ENCODE data around the gene DHRS13.

Gene DHRS13, protein sequence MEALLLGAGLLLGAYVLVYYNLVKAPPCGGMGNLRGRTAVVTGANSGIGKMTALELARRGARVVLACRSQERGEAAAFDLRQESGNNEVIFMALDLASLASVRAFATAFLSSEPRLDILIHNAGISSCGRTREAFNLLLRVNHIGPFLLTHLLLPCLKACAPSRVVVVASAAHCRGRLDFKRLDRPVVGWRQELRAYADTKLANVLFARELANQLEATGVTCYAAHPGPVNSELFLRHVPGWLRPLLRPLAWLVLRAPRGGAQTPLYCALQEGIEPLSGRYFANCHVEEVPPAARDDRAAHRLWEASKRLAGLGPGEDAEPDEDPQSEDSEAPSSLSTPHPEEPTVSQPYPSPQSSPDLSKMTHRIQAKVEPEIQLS

DNA sequence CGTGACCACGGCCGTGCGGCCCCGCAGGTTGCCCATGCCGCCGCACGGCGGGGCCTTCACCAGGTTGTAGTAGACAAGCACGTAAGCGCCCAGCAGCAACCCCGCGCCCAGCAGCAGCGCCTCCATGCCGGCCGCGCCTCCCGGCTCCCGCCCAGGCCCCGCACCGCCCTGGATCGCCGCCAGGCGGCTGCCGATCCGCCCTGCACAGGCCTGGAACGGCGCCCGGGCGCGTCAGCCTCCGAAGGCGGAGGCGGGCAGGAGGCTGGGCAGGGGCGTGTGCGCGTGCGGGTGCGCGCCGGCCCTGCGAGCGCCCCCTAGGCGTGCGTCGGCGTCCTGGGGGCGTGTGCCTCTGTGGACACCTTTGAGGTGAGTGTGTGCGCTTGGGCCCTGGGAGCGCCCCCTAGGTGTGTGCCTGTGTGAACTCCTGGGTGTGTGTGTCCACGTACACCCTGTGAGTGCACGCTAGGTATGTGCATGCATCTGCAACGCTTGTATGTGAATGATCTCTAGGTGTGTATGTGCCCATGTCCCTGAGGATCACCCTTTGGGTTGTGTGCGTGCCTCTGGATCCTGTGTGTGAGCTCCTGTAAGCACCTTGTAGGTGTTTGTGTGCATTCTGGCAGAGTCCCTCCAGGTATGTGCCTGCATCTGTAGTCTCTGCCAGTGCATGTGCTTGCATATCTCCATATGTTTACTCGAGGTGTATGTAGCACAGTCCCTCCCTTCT is at the start of gene DHRS13:
TSS of gene DHRS13 (minus strand) at position 261 of the 727 bp plus-strand sequence. CDS start at position 126, 135 bp downstream.
- peak; percentile 80 for DNase-seq (ENCODE audit: low read depth)

DNA sequence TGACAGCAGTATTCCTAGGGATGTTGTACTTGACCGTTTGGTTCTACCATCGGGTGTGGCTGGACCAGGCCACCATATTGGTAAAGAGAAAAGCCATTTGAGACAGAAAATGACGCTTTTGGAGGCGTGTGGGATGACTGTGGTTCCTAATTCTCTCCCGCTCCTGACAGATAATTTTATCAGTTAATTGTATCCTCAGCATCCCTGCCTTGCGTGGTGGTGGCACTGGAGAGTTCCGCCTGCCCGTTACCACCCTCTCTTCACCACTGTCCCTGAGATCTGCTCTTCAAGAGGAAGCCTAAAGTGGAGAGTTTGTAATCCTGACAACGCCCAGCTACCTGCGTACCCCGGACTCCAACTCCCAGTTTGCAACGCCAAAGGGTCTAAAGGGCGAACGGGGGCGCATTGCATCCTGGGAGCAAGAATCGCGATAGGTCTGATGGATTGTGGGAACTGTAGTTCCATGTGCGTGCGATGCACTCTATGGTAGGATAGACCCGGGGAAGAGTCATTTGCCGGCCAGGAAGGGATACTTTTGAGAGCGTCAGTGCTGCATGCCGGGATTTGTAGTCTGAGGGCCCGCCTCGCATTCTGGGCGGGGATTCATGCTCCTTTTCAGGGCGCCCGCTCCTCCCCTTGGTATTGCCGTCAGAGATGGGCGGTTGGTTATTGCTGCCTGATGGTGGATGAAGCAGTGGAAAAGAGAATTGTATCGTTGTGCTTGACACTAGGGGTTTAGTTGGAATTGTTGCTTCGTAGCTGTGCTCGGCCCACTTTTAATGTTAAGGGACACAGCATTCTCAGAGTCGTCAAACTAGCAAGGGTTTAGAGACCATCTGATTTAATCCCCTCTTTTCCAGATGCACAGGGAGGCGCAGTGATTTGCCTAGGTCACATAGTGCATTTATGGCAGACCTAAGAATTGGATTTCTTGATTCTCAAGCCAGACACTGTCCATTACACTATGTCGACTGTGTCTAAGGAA is 49.4 kb upstream of the DHRS13 start:
- peak; percentile 99 for DNase-seq (ENCODE audit: low read depth)

DNA sequence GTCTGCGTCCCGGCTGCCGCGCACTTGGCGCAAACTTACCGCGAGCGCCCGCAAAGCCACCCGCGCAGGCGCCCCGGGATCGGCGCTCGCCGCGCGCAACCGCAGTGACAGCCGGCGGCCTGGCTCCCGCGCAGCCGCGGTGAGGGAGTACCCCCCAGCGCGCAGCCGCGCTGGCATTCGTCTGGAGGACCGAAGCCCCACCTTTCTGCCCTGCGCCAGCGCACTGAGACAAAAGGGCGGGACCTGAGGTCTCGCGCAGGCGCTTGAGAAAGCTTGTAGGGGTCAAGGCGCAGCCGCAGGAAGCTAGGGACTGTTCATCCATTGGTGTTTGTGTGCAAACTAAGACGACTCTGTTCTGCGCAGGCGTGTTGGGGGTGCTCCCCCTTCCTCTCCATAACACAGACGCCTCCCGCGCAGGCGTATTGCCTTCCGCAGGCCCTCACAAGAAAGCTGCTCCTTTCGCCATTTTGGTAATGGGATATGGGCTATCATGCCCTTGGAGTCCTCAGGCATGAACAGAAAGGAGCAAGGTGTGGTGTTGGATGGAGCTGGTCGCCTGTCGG is 48.6 kb upstream of the DHRS13 start, which contains the start of gene PHF12:
TSS of gene PHF12 (minus strand) at position 91 of the 563 bp plus-strand sequence. CDS start 558 bp downstream, outside the sequence.
- DNase-seq (ENCODE audit: low read depth), result peak; percentile 100

DNA sequence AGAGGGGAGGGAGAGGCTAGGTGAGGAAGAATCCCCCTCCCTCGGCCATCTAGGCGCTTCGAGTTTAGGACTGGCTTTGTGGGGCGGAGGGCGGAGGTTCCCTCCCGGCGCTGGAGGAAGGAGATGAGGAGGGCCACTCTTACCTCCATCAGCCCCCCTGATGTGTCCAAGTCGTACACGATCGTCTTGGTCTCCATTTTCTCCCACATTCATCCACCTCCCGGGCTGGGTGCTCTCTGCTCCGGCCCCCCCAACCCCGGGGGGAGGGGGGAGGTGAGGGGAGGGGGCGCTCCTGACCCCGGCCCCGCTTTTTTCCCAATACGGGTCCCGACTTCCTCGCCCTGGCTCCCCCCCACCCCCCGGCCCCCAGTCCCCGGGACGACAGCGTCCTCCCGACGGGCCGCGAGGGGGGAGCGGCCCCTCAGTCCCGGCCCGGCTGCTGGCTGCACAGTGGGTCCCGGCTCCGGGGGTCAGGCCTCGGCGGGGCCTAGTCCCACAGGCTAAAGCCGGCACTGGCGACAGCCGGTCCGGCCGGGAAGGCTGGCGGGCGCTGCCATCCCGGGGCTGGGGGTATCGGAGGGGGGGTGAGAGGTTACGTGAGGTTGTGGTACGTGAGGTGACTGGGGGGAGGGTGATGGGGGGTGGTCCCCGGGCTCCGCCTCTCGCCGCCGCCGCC is 48.0 kb upstream of the DHRS13 start:
- DNase-seq (ENCODE audit: low read depth), result no peak

DNA sequence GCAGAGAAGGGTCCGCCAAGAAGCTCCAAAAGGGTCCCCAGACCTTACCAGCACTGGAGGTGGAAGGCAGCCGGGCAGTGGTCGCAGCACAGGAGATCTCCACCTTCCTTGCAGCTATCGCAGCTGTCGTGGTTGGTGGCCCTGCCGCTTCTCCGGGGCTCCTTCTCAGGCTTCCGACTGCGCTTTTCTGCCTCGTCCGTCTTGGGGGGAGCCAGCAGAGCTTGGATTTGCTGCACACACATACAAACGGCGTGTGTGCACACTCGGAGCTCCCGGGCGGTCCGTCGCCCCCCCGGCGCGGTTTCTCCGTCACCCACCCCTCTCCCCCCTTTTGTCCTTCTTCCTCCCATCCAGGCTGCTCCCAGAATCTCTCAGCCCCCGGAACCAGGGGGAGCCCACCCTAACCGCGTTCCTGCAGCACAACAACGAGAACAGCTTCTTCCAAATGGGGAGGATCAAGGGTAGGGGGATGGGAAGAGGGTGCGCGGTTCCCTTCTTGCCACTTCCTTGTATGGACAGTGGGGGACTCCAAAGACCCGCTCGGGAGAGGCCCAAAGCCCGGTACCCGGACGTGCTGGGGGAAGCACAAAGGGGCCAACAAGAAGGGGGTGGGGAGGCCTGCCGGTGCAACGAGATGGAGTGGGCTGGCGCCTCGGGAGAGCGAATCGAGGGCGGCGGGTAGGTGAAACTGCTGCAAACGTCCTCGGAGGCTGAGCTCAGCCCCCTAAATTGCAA is 47.3 kb upstream of the DHRS13 start:
- DNase-seq (ENCODE audit: low read depth), result no peak

DNA sequence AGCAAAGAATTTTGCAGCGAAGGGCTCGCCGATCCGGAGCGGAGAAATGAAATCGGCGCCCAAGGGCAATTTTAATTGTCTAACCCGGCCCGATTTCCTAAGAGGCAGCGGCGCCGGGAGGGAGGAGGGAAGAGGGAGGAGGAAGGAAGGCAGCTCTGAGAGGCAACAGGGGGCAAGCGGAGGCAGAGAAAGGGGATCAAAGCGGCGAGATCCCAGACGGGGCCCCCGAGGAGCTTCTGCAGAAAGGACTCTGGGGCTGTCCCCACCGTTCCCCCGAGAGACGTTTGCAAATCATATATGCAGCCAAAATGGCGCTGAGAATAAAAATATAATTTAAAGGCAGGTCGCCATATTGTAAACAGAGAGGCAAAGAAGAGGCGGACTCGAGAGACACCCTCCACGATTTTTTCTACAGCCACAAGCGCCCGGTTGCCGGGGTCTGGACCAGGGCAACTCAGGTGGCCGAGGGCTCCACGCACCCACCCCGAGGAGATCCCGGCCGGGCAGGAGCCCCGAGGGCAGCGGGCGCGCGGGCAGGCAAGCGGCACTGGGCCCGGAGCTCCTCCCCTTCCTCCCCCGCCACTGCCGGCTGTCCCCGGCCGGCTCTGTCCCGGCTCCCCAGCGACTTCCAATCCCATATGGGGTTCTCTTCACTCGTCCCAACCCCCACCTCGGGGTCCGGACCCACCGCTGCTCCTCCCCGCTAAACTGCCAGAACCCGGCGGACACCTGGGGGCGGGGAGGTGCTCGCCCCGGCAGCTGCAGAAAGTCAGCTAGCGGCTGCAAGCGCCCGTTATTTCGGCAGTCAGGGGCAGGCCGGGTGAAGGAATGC is 46.5 kb upstream of the DHRS13 start:
- no peak for DNase-seq (ENCODE audit: low read depth)

DNA sequence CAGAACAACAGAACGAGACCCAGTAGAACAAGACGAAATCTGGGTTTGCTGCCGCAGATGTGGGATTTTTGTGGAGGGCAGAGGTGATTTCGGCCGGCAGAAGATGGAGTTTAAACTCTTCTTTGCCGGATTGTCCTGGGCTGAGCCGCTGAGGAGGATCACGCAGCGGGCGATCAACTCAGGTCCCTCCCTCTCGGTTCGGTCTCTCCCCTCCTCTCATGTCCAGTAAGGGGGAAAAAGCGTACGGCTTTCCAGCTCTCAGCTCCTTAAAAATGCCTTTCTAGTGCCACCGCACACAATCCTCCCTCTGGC is 46.0 kb upstream of the DHRS13 start:
- DNase-seq (ENCODE audit: low read depth), result no peak

DNA sequence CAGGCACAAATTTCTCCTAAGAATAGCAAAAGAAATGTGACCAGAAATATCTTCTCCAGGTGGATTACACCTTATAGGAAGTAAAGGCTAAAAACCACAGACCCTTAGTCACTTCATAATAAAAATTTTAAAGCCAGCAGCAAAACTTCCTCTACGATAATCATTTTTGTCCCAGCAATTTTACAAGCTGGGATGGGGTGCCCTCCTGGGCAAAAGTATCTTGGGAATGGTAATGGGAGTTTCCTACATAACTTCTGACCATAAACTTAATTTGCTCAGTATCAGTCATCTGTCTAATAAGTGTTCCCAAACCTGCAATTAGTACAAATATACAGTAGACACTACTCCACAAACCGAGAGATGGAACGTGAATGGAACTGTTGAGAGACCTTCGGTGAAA is 45.5 kb upstream of the DHRS13 start:
- no peak for DNase-seq (ENCODE audit: low read depth)

DNA sequence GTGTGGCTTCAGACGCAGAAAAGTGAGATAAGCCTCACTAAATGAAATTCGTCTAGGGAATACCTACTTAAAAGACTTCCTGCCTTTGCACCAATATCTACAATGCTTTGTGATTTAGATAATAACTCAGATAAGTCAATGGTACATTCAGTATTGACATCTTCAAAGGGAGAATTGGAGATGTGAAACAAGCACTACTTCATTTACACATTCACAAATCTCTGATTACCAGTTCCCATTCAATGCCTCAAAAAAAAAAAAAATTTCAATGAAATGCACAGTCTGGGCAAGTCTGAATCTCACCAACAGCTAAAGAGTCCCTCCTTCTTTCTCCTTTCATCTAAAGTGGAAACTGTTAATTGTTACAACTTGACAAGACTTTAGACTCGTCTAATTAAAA is 44.8 kb upstream of the DHRS13 start:
- no peak for DNase-seq (ENCODE audit: low read depth)

DNA sequence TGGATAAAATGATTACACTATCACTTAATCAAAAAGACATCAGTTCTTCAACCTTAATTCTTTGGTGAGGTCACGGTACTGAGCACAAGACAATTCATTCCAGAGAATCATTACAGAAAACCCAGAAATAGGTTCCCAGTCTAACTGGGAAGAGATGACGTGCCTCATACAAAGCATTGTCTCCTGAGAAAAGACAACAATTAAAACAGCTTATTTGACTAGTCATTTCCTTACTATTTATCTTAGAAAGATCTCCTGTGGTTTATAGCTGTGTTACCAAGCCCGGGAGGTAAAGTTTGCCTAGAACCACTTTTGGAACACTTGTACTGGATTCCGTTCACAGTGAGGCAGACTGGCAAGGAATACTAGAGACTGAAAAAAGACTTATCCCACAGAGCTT is 43.4 kb upstream of the DHRS13 start:
- DNase-seq (ENCODE audit: low read depth), result no peak

DNA sequence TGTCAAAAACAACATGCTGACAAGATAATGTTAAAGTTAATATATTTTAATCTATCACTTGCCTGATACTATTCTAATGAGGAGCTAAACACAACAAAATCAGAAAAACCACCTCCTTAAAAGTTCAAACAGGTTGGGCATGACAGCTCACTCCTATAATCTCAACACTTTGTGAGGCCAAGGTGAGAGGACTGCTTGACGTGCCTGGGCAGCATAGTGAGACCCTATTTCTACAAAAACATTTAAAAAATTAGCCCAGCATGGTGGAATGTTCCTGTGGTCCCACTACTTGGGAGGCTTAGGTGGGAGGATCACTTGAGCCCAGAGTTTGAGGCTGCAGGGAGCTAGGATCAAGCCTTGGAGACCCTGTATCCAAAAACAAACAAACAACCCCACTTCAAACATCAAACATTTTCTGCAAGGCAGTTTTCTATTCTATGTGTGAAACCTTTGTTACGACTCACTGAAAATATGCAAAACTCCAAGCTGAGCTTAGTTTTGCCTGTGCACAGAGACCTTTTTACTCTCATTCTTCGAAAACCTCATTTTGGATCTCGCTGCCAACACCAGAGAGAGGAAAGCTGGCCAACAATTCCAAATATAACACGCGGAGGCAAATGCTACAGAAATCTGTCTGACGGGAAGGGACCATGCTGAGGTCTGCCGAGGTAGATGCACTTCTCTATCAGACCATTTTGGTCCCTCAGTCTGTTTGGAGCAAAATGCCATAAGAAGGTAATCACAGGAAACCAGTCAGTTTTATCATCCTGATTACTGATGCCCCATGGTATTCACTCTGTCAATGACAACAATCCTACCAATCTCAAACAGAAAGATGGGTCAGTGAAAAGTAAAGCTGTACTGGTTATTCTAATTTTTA is 42.2 kb upstream of the DHRS13 start:
- no peak for DNase-seq (ENCODE audit: low read depth)

DNA sequence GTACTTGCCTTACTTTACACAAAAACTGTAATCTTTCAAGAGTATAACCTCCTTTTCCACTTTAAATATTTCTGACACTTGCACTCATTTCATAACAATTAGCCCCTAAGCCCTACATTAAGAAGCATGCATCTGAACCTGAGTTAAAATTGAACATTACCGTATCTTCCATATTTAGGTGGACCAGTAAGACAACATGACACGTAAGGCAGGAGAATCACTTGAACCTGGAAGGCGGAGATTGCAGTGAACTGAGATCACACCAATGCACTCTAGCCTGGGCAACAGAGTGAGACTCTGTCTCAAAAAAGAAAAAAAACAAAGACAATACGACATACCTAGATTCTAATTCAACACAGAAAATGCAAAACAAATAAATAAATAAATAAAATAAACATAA is 41.5 kb upstream of the DHRS13 start:
- no peak for DNase-seq (ENCODE audit: low read depth)

DNA sequence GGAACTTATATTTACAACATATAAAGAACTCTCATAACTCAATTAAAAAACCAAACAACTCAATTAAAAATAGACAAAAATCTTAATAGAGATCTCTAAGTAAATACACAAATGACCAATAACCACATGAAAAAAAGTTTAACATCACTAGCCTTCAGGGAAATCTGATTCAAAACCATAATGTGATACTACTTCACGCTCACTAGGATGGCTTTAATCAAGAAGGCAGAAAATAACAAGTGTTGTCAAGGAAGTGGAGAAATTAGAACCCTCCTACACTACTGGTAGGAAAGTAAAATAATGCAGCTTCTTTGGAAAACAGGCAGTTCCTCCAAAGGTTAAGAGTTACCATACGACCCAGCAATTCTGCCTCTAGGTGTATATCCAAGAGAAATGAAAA is 40.0 kb upstream of the DHRS13 start:
- DNase-seq (ENCODE audit: low read depth), result no peak

DNA sequence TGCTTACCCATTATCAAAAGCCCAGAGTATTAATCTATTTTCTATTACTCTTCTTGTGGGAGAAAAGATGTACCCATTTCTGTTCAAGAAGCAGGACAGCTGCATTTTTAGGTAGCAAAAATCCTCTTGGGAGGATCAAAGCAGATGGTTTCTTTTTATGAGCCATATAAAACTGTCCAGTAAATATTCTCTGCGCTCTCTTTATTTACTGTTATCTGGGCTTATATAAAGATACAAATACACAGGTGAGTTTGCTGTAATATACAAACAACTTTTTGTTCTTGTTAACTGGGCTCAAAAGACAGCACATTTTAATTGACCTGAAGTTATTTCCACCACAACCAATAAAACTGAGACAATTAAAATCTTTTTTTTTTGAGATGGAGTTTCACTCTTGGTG is 38.4 kb upstream of the DHRS13 start:
- no peak for DNase-seq (ENCODE audit: low read depth)

DNA sequence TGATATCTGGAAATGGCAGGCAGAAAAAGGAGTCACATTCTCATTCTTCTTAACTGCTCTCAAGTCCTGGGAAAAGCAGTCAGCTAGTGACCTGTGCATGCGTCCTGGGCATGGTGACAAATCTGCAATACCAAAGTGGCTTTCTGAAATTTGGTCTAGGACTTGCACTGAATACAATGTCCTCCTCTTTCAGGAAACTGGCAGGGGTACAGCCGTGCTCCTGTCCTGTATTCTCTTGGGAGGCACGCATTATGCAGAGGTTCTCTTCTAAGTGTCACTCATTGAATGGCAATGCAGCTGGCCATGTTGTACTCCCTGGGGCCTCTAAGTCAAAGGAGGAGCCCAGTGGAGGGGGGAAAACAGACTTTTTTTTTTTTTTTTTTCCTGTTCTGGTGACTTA is 37.8 kb upstream of the DHRS13 start:
- DNase-seq (ENCODE audit: low read depth), result no peak

DNA sequence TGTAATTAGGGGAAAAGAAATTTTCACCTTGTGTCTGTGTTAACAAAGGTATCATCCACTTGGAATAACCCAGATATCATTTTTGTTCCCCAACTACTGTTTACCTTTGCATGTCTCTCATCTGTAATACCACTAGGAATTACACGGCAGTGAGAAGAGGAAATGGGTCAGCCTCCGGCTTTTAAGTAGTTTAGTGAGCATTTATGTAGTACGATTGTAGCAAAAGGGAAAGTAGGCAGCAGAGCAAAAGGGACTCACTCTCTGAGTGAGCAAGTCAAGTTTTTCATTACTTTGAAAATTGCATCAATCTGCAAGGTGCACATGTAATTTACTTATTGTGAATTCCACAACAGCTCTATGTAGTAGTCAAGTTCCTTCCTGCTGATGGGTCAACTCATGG is 37.3 kb upstream of the DHRS13 start:
- DNase-seq (ENCODE audit: low read depth), result no peak

DNA sequence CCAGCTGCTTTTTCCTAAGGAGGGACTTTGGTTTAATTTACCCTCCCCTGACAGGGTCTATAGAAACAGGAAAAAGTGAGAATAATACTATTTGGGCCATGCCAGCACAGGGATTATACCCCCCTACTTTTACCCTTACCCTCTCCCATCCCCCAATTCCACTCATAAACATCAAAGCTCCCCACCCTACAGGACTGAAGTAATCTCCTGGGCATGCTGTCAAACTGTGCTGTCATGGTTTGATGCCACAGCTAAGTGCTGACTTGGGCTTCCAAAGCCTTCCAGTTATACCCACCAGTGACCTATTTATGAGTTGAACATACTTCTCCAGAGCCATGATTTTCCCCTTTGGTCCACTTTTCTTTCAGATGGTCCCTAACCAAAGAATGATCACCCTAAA is 35.7 kb upstream of the DHRS13 start:
- DNase-seq (ENCODE audit: low read depth), result no peak

DNA sequence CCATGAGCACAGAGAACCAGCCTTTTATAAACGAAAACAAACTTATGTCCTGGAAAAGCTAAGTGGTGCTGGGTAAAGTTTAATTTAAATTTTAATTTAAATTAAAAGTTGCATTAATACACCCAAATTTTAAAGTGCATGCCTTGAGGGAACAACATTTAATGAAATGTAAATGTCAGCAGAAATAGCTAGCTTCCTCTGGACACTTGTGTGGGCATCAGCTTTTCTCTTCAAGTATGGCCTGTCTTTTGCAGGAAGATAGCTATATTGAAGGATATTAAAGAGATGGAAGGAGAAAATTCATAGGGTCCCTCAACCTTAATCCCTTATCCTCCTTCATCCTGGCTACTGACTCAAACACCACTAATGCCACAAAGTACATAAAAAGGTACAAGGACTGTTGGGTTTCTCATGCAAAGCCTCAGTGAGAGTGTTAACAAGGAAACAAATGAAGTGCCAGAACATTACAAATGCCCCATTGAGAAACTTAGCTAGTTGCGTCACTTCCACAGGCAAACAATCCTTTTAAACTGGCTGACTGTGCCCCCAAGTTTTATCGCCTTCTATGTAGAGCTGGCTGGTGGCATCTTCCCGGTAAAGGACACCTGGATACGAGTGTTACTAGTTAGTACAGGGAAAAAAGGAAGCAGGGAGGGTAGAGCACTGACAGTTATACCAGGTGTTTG is 34.3 kb upstream of the DHRS13 start:
- DNase-seq (ENCODE audit: low read depth), result no peak
